GM18951 (cell line): ENCODE data around the gene EVPL.
"Not testable (repeated sequence)": the region's sequence is repeated elsewhere in the genome, so short reads cannot be mapped to it uniquely, and the experiment has no call there.

Source experiments
- POLR2A ChIP-seq: IDR thresholded peaks from 4 replicates; pipeline ENCODE4 v1.6.1; 2011; ENCODE audit warnings: mild to moderate bottlenecking; ENCODE audit not compliant: insufficient read length, insufficient read depth; ENCODE audit errors: extremely low read depth
- in situ Hi-C: fragments of 300-500 bp; cut with MboI; formaldehyde crosslinking; loops from one replicate; pipeline ENCODE4 v1.12.0; 2022; ENCODE audit warnings: low sequenced_read_pairs, mixed read lengths, inconsistent platforms; ENCODE audit not compliant: unreplicated experiment

EVPL gene

DNA sequence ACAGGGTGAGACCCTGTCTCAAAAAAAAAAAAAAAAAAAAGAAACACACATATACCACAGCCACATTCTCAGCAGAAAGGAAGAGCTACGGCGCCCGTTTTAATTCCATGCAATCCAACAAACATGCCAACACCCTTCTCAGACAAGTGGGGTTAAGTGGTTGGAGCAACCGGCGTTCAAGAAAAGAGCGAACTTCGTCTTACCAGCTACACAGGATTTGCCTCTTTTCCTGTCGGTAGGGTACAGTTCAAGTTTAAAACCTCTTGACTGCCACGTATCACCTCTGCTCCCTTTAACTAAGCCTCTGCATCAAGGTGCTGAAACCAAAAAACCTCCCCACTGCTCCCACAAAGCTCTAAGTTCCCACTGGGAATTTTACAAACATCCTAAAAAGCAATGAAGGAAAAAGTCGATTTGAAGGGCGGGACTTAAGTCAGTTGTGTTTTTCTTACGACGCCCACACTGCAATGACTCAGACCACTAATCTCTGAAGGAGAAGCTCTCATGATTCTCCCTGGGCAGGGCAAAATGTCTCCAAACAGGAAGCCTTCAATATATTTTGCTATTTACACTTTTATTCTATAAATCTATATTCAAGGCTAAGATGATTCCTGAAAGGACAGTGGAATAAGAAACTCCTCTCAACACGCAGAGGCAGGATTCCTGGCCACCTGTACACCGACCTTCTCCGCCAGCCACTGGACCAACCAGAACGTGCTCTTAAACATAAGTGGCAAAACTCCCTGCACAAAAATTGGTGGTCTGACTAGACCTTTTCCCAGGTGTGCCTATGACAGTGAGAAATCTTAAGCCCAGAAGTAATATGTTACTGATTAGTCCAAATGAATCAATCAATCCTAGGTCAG is 26.4 kb upstream of the EVPL start:
- TF ChIP-seq POLR2A = no peak
- in situ Hi-C loops = no loop called here

DNA sequence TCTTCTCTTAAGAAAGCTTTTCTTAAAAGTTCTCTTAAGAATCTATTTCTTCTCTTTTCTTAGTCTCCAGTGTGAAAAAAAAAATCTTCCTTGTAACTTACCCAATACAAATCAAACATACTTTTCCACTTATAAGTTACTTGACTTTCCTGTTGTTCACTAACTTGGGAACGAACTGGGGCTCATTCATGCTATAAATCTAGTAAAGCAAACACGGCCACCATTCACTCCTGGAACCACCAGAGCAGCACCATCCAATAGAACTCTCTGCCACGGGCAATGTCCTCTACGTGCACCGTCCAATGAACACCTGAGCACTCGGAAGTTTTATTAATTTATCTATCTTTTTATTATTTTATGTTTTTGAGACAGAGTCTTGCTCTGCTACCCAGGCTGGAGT is 24.5 kb upstream of the EVPL start:
- TF ChIP-seq POLR2A = no peak
- in situ Hi-C loops = no loop called here

DNA sequence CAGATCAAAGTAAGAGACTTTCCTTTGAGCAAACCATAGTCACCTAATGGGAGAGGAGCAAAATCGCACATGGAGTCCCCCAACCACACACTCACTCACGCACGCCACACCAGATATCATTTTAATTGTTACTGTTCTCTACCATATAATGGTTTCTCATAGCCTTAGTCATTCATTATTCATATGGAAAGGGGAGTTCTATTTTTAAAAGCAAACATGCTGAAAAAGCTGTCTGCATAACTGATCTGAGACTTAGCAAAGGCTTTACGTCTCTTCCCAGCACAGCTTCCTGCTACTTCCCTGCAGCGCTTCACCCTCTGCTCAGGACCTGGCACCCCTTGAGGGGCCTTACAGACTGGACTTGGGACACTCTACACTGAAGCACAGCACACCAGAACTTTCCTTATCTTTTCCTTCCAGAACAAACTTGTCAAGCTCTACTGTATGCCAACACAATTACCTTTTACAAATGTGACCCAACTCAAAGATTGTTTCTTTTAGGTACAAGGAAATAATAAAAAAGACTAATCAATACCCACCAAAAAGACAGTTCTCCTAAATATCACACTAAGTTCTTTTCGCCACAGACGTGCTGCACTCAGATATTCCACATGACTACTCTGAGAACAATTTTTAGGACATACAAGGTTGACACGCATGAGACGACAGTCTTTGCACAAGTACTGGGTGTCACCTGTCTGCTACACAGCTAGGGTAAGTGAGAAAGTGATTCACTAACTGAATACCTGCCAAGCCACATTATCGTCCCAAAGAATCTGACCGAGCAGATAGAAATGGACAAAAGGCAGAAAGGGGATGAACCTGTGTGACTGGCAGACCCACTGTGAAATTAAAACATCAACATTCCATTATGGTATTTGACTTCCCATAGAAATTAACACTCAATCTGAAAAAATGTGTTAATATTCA is 23.7 kb upstream of the EVPL start:
- in situ Hi-C loops = no loop called here
- no peak for TF ChIP-seq POLR2A

DNA sequence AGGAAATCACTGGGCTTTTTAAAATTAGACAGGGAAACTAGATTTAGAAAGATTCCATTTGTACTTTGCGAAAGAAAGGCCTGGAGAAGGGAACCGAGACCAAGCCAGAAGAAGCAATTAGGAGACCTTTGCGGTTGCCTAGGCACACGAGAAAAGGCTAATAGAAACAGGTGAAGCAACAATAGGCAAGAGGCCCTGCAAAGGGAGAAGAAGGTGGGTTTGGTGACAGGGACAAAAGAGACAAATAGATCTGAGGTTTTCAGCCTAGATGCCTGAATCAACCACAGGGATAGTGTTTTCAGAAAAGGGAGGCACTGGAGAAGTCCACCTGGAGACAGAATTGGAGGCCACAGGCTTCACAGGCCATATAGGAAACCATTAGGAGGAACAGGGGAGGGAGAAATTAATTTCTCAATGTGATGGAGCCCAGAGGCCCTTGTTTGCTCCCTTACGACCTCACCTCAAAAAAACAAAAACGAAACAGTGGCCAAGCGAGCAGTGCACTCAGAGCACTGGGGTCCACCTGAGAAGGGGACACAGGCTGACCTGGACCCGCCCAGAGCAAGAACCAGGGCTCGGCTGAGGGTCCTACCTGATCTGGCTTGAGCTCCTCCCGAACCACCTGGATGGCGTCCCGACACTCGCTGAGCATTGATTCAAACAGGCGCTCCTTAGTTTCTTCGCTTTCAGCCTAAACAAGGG is 22.9 kb upstream of the EVPL start:
- no peak for TF ChIP-seq POLR2A
- in situ Hi-C loops = no loop called here

DNA sequence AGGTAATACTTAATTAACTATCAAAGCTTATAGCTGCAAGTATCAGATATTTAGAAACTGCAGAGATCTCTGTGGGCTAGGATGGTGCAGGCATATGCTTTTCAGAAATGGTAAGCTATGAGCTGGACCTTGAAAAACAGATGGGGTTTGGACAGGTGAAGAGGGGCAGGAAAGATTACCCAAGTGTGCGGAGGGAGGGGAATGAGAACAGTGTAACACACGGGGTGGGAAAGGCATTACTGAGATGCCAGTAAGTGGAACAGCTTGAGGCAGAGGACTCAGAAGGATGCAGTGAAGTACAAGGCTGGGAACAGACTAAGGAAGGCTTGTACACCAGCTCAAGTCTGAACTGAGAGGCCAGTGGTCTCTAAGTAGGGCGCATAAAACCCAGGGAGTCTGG is 22.1 kb upstream of the EVPL start:
- no peak for TF ChIP-seq POLR2A
- in situ Hi-C loops = no loop called here

DNA sequence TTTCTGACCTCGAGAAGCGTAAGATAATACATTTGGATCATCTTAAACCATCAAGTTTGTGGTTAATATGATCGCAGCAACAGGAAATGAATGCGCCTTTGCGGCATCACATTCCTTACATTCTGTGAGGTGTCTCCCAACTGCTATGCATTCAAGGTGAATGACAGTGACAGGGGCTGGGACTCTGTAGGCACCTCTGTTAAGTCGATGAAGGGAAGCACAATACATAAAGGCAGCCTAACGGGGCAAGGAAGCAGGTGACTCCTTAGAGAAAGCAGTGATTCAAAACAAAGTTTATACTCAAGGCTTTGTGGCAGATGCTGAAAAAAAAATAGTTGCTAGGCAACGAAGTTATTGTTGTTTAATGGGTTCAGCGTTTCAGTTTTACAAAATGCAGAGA is 21.6 kb upstream of the EVPL start:
- TF ChIP-seq POLR2A = no peak
- in situ Hi-C loops = no loop called here

DNA sequence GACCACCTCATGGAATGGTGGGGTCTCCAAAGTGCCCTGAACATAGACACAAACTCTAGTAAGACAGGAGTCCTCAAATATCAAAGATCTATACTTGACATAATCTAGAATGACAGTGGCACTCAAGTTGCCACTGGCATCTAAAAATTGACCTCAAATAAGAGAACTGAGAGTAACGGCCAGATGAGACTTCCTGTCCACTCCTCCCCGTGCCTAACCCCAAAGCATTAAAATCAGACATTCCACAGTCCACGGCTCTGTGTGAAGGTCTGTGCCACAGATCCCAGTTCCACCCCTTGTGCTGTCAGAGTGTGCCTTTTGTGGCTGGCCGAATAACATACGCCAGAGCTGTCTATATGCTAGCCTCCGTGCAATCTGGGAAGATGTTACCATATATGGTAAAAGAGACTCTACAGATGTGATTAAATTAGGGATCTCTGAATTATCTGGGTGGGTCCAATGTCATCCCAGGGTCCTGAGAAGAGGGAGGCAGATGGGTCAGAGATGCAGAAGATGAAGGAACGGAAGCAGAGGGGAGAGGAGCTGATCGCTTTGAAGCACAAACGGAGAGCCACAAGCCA is 21.0 kb upstream of the EVPL start:
- no peak for TF ChIP-seq POLR2A
- in situ Hi-C loops = no loop called here

DNA sequence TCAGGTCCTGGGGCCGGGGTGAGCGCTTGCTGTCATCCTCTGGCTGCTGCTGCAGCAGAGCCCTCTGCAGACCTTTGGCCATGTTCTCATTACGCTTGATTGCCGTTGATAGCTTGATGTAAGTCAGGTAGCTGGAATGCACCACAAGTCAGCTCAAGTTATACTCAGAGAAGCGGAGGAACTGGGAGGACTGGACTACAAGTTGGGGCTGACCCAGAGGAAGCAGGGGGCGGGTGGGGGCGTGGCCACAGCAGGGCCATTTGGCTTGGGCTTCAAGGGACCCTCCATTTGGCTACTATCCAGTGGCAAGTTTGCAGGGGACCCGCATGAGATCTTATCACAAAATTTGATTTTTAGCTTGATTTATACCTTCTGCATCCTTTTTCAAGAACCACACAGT is 19.0 kb upstream of the EVPL start:
- TF ChIP-seq POLR2A = no peak
- in situ Hi-C loops = no loop called here

DNA sequence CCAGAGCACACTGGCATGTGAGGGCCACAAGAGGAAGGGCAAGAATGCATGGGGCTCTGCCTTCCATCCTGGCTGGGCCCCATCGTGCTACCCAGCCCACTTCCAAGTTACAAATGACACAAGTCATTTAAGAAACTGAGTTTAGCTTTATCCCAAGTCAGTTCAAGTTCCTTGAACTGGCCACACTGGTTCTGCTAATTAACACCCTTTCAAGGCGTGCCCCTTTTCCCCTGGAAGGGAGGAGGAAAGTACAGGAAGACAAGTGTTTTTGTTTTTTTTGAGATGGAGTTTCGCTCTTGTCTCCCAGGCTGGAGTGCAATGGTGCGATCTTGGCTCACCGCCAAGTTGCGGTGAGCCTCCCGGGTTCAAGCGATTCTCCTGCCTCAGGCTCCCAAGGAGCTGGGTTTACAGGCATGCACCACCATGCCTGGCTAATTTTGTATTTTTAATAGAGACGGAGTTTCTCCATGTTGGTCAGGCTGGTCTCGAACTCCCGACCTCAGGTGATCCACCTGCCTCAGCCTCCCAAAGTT is 17.4 kb upstream of the EVPL start:
- in situ Hi-C loops = not testable (repeated sequence)

DNA sequence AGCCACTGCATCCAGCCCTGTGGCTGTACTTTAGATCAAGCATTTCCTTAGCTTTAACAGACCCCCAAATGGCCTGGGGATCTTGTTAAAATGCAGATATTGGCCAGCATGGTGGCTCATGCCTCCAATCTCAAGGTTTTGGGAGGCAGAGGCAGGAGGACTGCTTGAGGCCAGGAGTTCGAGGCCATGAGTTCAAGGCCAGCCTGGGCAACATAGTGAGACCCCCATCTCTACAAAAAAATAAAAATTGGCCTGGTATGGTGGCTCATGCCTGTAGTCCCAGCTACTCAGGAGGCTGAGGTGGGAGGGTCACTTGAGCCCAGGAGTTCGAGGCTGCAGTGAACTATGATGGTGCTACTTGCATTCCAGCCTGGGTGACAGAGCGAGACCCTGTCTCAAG is 15.8 kb upstream of the EVPL start:
- in situ Hi-C loops = not testable (repeated sequence)

DNA sequence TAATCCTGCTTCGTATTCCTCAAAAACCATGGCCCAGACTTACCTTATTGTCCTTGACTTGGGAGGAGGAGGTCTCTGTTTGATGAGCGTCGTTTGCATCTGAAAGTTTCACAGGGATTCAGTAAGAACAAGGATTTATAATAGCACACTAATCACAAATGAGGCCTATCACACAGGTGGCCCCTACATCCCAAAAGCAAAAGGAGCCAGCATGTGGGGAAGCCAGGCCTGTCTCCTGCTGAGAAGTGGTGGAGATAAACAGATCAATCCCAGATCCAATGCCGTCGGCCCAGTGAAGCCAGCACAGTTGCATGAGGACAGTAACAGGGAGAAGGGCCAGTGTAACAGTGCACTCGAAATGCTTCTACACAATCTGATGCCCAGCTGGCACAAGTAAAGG is 13.3 kb upstream of the EVPL start:
- in situ Hi-C loops = no loop called here
- TF ChIP-seq POLR2A = no peak

DNA sequence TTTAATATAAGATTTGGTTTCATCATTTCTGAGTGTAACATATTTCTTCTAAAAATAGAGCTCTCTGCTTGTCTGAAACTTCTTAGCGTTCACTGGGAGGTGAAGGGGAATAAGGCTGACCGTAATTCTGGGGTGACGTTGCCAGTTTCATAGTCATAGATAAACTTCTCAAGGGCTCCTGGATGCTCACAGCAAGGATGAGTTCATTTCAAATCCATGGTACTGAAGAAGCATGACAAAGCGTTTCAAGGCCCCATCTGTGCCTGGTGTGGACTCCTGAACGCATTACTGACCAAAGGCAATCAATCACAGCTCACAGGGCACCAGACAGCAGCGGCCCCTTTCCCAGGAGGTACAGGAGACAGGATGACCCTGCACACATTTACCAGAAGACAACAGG is 12.0 kb upstream of the EVPL start:
- no peak for TF ChIP-seq POLR2A
- in situ Hi-C loops = no loop called here

DNA sequence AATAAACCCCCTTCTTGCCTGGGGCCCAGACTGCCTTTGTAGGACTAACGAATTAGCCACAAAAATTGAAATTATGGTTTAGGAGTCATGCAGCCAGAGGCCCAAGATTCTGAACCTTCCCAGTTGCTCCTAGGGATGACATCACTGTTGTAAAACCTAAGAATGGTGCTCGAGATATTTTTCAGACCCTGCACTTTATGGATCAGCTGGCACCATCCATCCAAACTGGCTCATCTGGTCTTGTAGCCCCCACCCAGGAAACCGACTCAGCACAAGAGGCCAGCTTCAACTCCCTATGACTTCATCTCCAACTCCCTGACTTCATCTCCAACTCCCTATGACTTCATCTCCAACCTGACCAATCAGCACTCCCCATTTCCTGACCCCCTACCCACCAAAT is 10.9 kb upstream of the EVPL start:
- in situ Hi-C loops = no loop called here
- TF ChIP-seq POLR2A = no peak
